Activated CD4-positive, alpha-beta T cell treated with anti-CD3 and anti-CD28 coated beads, Interleukin-2, amount 50 U/mL, for 4 hours (primary cell): ENCODE results near the gene MIA2.

Source experiments
- DNase-seq, 2 experiments: peaks; one replicate each; pipeline ENCODE4 v3.0.0-alpha.2; 2020

MIA2 gene

GRCh38 chr14:39406560-39406959, 172.8 kb downstream of the MIA2 start:
- DNase-seq = no peak

GRCh38 chr14:39416072-39416471, 182.4 kb downstream of the MIA2 start:
- no peak for DNase-seq

GRCh38 chr14:39417014-39417413, 183.3 kb downstream of the MIA2 start:
- DNase-seq = no peak

GRCh38 chr14:39419272-39419671, 185.6 kb downstream of the MIA2 start:
- DNase-seq = no peak

- DNase-seq = no peak
Measured at GRCh38 chr14:39422243-39422642, 188.5 kb downstream of the MIA2 start.

- no peak for DNase-seq
Measured at GRCh38 chr14:39423793-39424192, 190.1 kb downstream of the MIA2 start.

GRCh38 chr14:39425947-39426346, 192.2 kb downstream of the MIA2 start:
- no peak for DNase-seq

GRCh38 chr14:39426605-39427004, 192.9 kb downstream of the MIA2 start:
- no peak for DNase-seq

- DNase-seq = no peak
Measured at GRCh38 chr14:39428118-39428517, 194.4 kb downstream of the MIA2 start.

- no peak for DNase-seq
Measured at GRCh38 chr14:39430762-39431415, 197.2 kb downstream of the MIA2 start.

- DNase-seq = peak; percentile 9 to 11
Measured at GRCh38 chr14:39431416-39432178, 197.9 kb downstream of the MIA2 start.

- DNase-seq = peak; percentile 94 to 95
Measured at GRCh38 chr14:39432179-39432618, 198.5 kb downstream of the MIA2 start, which contains the start of gene FBXO33. FBXO33 (minus strand) TSS chr14:39432433; CDS start chr14:39432162, 271 bp downstream.

- no peak for DNase-seq
Measured at GRCh38 chr14:39432619-39433451, 199.1 kb downstream of the MIA2 start.

- no peak for DNase-seq
Measured at GRCh38 chr14:39433452-39433813, 199.7 kb downstream of the MIA2 start.

GRCh38 chr14:39434401-39434800, 200.7 kb downstream of the MIA2 start:
- no peak for DNase-seq

GRCh38 chr14:39435241-39435640, 201.5 kb downstream of the MIA2 start:
- DNase-seq = no peak
